ENCODE results near the gene EMC9. TPM values are rescaled to one million over a fixed set of nuclear protein-coding genes. Genes with fewer than 3 reads are reported as not detected.

Gene EMC9
- total RNA-seq, 1 experiment from 2014 or later = 25.2 TPM

- no peak for DNase-seq (ENCODE audit: low read depth)
These were observed 9.2 kb downstream of the EMC9 start for GRCh38 chr14:24132061-24132685.

GRCh38 chr14:24131549-24131966, 9.8 kb downstream of the EMC9 start:
- DNase-seq (ENCODE audit: low read depth) = no peak

GRCh38 chr14:24130717-24131548, 10.5 kb downstream of the EMC9 start:
- DNase-seq (ENCODE audit: low read depth) = peak; percentile 88

- DNase-seq (ENCODE audit: low read depth) = no peak
These were observed 11.0 kb downstream of the EMC9 start, which contains the start of gene FITM1 for GRCh38 chr14:24130380-24130716. TSS of gene FITM1 (plus strand) at chr14:24130659. CDS start at chr14:24131564, 905 bp downstream.

- DNase-seq (ENCODE audit: low read depth) = no peak
These were observed 11.9 kb downstream of the EMC9 start for GRCh38 chr14:24129410-24129998.

GRCh38 chr14:24127673-24128072, 13.7 kb downstream of the EMC9 start:
- no peak for DNase-seq (ENCODE audit: low read depth)

- DNase-seq (ENCODE audit: low read depth) = no peak
These were observed 14.5 kb downstream of the EMC9 start for GRCh38 chr14:24126939-24127338.

- DNase-seq (ENCODE audit: low read depth) = no peak
These were observed 17.7 kb downstream of the EMC9 start for GRCh38 chr14:24123424-24124417.

- DNase-seq (ENCODE audit: low read depth) = no peak
These were observed 18.5 kb downstream of the EMC9 start for GRCh38 chr14:24122898-24123297.

- DNase-seq (ENCODE audit: low read depth) = no peak
These were observed 19.0 kb downstream of the EMC9 start for GRCh38 chr14:24122416-24122815.

- DNase-seq (ENCODE audit: low read depth) = no peak
These were observed 20.2 kb downstream of the EMC9 start for GRCh38 chr14:24121210-24121609.

GRCh38 chr14:24119691-24120090, 21.7 kb downstream of the EMC9 start:
- DNase-seq (ENCODE audit: low read depth) = no peak

GRCh38 chr14:24117179-24117578, 24.2 kb downstream of the EMC9 start:
- DNase-seq (ENCODE audit: low read depth) = no peak

GRCh38 chr14:24116128-24116814, 25.1 kb downstream of the EMC9 start:
- DNase-seq (ENCODE audit: low read depth) = no peak

- no peak for DNase-seq (ENCODE audit: low read depth)
These were observed 25.8 kb downstream of the EMC9 start for GRCh38 chr14:24115422-24116127.

GRCh38 chr14:24114532-24115421, 26.6 kb downstream of the EMC9 start, which contains the start of the genes DCAF11 and NRL:
TSS of gene DCAF11 (plus strand) at chr14:24114777. CDS start at chr14:24115595, 818 bp downstream.
TSS of gene NRL (minus strand) at chr14:24114949. CDS start at chr14:24082848, 32,101 bp downstream.
- DNase-seq (ENCODE audit: low read depth) = peak; percentile 100

GRCh38 chr14:24113801-24114531, 27.4 kb downstream of the EMC9 start:
- peak; percentile 91 for DNase-seq (ENCODE audit: low read depth)

GRCh38 chr14:24113379-24113800, 28.0 kb downstream of the EMC9 start:
- no peak for DNase-seq (ENCODE audit: low read depth)
